T-helper 17 cell (primary cell): ENCODE data around the gene TECRL. TPM values are rescaled to one million over a fixed set of nuclear protein-coding genes. Genes with fewer than 3 reads are reported as not detected.

ENCODE experiments used
- ATAC-seq: fragments of 150-1000 bp; cut with Tn5 transposase; 2 replicates; pipeline ENCODE4 v1.10.0; 2021; ENCODE audit warnings: mild to moderate bottlenecking, moderate library complexity
- DNase-seq, 3 donors: peaks; one replicate each; pipeline versions ENCODE4 v3.0.0 to v3.0.0-alpha.2; 2020 to 2021
- H3K9me3 ChIP-seq: one replicate; pipeline ENCODE4 v1.7.0; 2013; ENCODE audit warnings: low read length, mild to moderate bottlenecking; ENCODE audit not compliant: control insufficient read depth, poor library complexity, severe bottlenecking
- H3K27ac Mint-ChIP-seq: one replicate; pipeline ENCODE4 v1.8.0; 2022; ENCODE audit warnings: mild to moderate bottlenecking, moderate library complexity, mixed read lengths
- H3K27me3 Mint-ChIP-seq: one replicate; pipeline ENCODE4 v1.8.0; 2022; ENCODE audit warnings: mixed read lengths
- H3K36me3 Mint-ChIP-seq: one replicate; pipeline ENCODE4 v1.8.0; 2022; ENCODE audit warnings: low read depth, mixed read lengths
- H3K4me1 Mint-ChIP-seq: one replicate; pipeline ENCODE4 v1.8.0; 2022; ENCODE audit warnings: mild to moderate bottlenecking, mixed read lengths
- H3K4me3 Mint-ChIP-seq: one replicate; pipeline ENCODE4 v1.8.0; 2022; ENCODE audit warnings: mild to moderate bottlenecking, moderate library complexity, mixed read lengths
- total RNA-seq, 4 donors: library from RNA in 2 of 4; stranded (reverse) in 2 of 4; gene quantifications; one replicate each; pipeline ENCODE4 v1.2.3 and lab custom pipeline; 2022 to 2026

Gene TECRL
- total RNA-seq, 2 donors from 2014 or later = not detected

- Mint-ChIP-seq H3K36me3 (no peaks in the 10 kb centered on the region), H3K27me3 (no peaks in the 10 kb centered on the region)
Observed at GRCh38 chr4:64361399-64361740, 47.9 kb downstream of the TECRL start.

GRCh38 chr4:64360664-64361398 is 48.4 kb downstream of the TECRL start:
- no peak for ATAC-seq
- H3K36me3 Mint-ChIP-seq = no peaks in the 10 kb centered on the region
- no peaks in the 10 kb centered on the region for H3K9me3 ChIP-seq
- no peak overlapping the region for H3K4me3 Mint-ChIP-seq
- no peak overlapping the region for H3K27ac Mint-ChIP-seq
- no peak for DNase-seq
- no peaks in the 10 kb centered on the region for H3K4me1 Mint-ChIP-seq
- no peaks in the 10 kb centered on the region for H3K27me3 Mint-ChIP-seq

More at GRCh38 chr4:64361399-64361740, 47.9 kb downstream of the TECRL start:
- Mint-ChIP-seq H3K4me3 (no peak overlapping the region), H3K27ac (no peak overlapping the region), H3K4me1 (no peaks in the 10 kb centered on the region)
- no peaks in the 10 kb centered on the region for H3K9me3 ChIP-seq
- ATAC-seq (no peak), DNase-seq (no peak)

GRCh38 chr4:64359489-64359888 is 49.8 kb downstream of the TECRL start:
- H3K4me3 Mint-ChIP-seq = no peak overlapping the region
- no peaks in the 10 kb centered on the region for H3K4me1 Mint-ChIP-seq
- no peak for ATAC-seq
- no peaks in the 10 kb centered on the region for H3K27me3 Mint-ChIP-seq
- no peak overlapping the region for H3K27ac Mint-ChIP-seq
- no peaks in the 10 kb centered on the region for H3K9me3 ChIP-seq
- no peak for DNase-seq
- H3K36me3 Mint-ChIP-seq = no peaks in the 10 kb centered on the region

GRCh38 chr4:64353904-64354303 is 55.3 kb downstream of the TECRL start:
- DNase-seq (no peak), ATAC-seq (no peak)
- Mint-ChIP-seq H3K4me3 (no peak overlapping the region), H3K4me1 (no peaks in the 10 kb centered on the region), H3K36me3 (no peaks in the 10 kb centered on the region), H3K27ac (no peak overlapping the region), H3K27me3 (no peaks in the 10 kb centered on the region)
- no peaks in the 10 kb centered on the region for H3K9me3 ChIP-seq

GRCh38 chr4:64341711-64342110 is 67.5 kb downstream of the TECRL start:
- Mint-ChIP-seq H3K4me3 (no peak overlapping the region), H3K27ac (no peak overlapping the region), H3K36me3 (no peaks in the 10 kb centered on the region), H3K4me1 (no peaks in the 10 kb centered on the region), H3K27me3 (no peaks in the 10 kb centered on the region)
- DNase-seq (no peak), ATAC-seq (no peak)
- no peaks in the 10 kb centered on the region for H3K9me3 ChIP-seq

- Mint-ChIP-seq H3K36me3 (no peaks in the 10 kb centered on the region), H3K4me1 (no peaks in the 10 kb centered on the region), H3K4me3 (no peak overlapping the region), H3K27me3 (no peaks in the 10 kb centered on the region), H3K27ac (no peak overlapping the region)
- DNase-seq = no peak
- H3K9me3 ChIP-seq = no peaks in the 10 kb centered on the region
- ATAC-seq = no peak
Observed at GRCh38 chr4:64340218-64341110, 68.8 kb downstream of the TECRL start.

GRCh38 chr4:64334964-64335363 is 74.3 kb downstream of the TECRL start:
- no peaks in the 10 kb centered on the region for H3K36me3 Mint-ChIP-seq
- no peaks in the 10 kb centered on the region for H3K9me3 ChIP-seq
- DNase-seq (no peak), ATAC-seq (no peak)
- no peak overlapping the region for H3K4me3 Mint-ChIP-seq
- H3K27ac Mint-ChIP-seq = no peak overlapping the region
- H3K27me3 Mint-ChIP-seq = no peaks in the 10 kb centered on the region
- no peaks in the 10 kb centered on the region for H3K4me1 Mint-ChIP-seq

- Mint-ChIP-seq H3K4me1 (no peaks in the 10 kb centered on the region), H3K4me3 (no peak overlapping the region), H3K36me3 (no peaks in the 10 kb centered on the region), H3K27ac (no peak overlapping the region), H3K27me3 (no peaks in the 10 kb centered on the region)
- ATAC-seq (no peak), DNase-seq (no peak)
- no peaks in the 10 kb centered on the region for H3K9me3 ChIP-seq
Observed at GRCh38 chr4:64330143-64330542, 79.1 kb downstream of the TECRL start.

- ATAC-seq (no peak), DNase-seq (no peak)
- H3K4me3 Mint-ChIP-seq = no peak overlapping the region
- no peaks in the 10 kb centered on the region for H3K9me3 ChIP-seq
- H3K27ac Mint-ChIP-seq = no peak overlapping the region
- no peaks in the 10 kb centered on the region for H3K36me3 Mint-ChIP-seq
- H3K27me3 Mint-ChIP-seq = no peaks in the 10 kb centered on the region
- H3K4me1 Mint-ChIP-seq = no peaks in the 10 kb centered on the region
Observed at GRCh38 chr4:64327237-64327636, 82.0 kb downstream of the TECRL start.

- ATAC-seq (no peak), DNase-seq (no peak)
- no peaks in the 10 kb centered on the region for H3K27me3 Mint-ChIP-seq
- H3K36me3 Mint-ChIP-seq = no peaks in the 10 kb centered on the region
- no peaks in the 10 kb centered on the region for H3K4me1 Mint-ChIP-seq
- H3K27ac Mint-ChIP-seq = no peak overlapping the region
- H3K9me3 ChIP-seq = peaks cover 2% of the 10 kb centered on the region
- H3K4me3 Mint-ChIP-seq = no peak overlapping the region
Observed at GRCh38 chr4:64326507-64326906, 82.7 kb downstream of the TECRL start.

GRCh38 chr4:64306255-64306565 is 103.0 kb downstream of the TECRL start:
- Mint-ChIP-seq H3K4me3 (no peak overlapping the region), H3K36me3 (no peaks in the 10 kb centered on the region), H3K27me3 (no peaks in the 10 kb centered on the region), H3K4me1 (no peaks in the 10 kb centered on the region), H3K27ac (no peak overlapping the region)
- DNase-seq (no peak), ATAC-seq (no peak)
- no peaks in the 10 kb centered on the region for H3K9me3 ChIP-seq

GRCh38 chr4:64305565-64306254 is 103.5 kb downstream of the TECRL start:
- no peaks in the 10 kb centered on the region for H3K4me1 Mint-ChIP-seq
- no peak overlapping the region for H3K27ac Mint-ChIP-seq
- no peak overlapping the region for H3K4me3 Mint-ChIP-seq
- no peak for DNase-seq
- H3K27me3 Mint-ChIP-seq = no peaks in the 10 kb centered on the region
- H3K9me3 ChIP-seq = no peaks in the 10 kb centered on the region
- ATAC-seq = no peak
- no peaks in the 10 kb centered on the region for H3K36me3 Mint-ChIP-seq

- H3K9me3 ChIP-seq = peaks cover 2% of the 10 kb centered on the region
- no peaks in the 10 kb centered on the region for H3K4me1 Mint-ChIP-seq
- no peak overlapping the region for H3K27ac Mint-ChIP-seq
- DNase-seq (no peak), ATAC-seq (no peak)
- no peaks in the 10 kb centered on the region for H3K27me3 Mint-ChIP-seq
- H3K36me3 Mint-ChIP-seq = no peaks in the 10 kb centered on the region
- no peak overlapping the region for H3K4me3 Mint-ChIP-seq
Observed at GRCh38 chr4:64272432-64272831, 136.8 kb downstream of the TECRL start.
